22Rv1 (cell line): ENCODE measurements around the gene DTX4.

Experiments used
- H3K27ac ChIP-seq: fragments of 450-650 bp; 2 replicates; pipeline ENCODE4 v1.5.1; 2017
- CTCF ChIP-seq: fragments of 450-650 bp; IDR thresholded peaks from 2 replicates; pipeline ENCODE4 v1.5.1; 2017; ENCODE audit warnings: mild to moderate bottlenecking
- ZFX ChIP-seq: fragments of 450-650 bp; IDR thresholded peaks from 2 replicates; pipeline ENCODE4 v1.6.1; 2017; ENCODE audit warnings: antibody characterized with exemption, borderline replicate concordance

DTX4 gene

DNA sequence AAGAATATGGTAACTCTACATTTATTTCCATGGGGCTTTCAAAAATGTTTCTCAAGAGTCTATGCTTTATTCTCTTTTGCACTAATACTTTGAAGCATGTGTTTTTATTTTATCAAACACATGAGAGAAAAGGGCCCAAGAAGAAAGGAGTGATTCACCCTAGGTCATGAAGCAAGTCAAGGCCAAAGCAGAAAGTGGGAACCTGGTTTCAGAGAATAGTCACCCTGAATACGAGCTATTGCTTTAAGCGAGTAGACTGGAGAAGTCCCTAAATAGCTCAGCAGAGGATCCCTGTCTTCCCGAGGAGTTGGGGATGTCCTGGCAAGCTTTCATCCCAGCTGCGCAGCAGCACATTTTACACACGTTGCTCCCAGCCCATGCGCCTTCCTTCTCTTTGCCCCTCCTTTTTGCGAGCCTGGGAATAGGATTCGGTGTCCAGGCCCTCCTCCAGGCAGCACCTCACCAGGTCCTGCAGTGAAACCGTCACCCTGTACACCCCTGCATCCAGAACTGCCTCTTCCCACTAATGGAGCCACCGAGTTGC, 21.7 kb downstream of the DTX4 start:
- TF ChIP-seq CTCF = no peak
- no peak for TF ChIP-seq ZFX
- H3K27ac ChIP-seq = no peak overlapping the region

- no peak overlapping the region for H3K27ac ChIP-seq
- TF ChIP-seq CTCF (no peak), ZFX (no peak)
Measured at GRCh38 chr11:59195586-59195985, 23.7 kb downstream of the DTX4 start.

DNA sequence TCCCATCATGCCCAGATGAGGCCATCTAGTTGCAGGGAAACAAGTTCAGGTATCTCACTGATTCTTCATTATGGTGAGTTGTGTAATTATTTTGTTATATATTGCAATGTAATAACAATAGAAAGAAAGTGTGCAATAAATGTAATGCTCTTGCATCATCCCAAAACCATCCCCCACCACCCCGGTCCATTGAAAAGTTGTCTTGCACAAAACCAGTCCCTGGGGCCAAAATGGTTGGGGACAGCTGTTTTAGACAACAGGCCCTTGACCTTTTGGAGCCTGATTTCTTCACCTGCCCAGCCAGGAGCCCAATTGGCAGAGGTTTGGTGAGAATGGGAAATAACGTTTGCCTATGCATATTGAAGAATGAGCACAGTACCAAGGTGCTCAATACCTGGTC, 24.8 kb downstream of the DTX4 start:
- no peak overlapping the region for H3K27ac ChIP-seq
- TF ChIP-seq CTCF (no peak), ZFX (no peak)

DNA sequence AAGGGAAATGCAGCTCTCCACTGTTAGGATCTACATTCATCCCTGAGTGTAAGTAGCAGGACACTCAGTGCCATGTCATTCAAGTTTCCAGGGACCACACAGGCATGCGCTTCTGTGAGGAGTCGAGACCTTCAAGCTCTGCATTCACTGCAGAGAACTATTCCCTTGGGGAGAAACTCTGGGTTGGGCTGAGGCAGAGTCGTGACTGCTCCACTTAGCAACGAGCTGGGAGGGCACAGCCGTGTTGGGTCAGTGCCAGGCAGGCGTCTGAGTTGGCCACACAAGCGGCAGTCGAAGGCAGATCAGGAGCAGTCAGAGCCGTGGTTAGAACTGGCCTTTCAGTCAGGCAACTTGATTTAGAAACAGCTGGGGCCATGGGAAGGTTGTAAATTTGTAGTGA, 26.1 kb downstream of the DTX4 start:
- TF ChIP-seq ZFX (no peak), CTCF (no peak)
- no peak overlapping the region for H3K27ac ChIP-seq

GRCh38 chr11:59198726-59199125, 26.8 kb downstream of the DTX4 start:
- no peak for TF ChIP-seq CTCF
- no peak for TF ChIP-seq ZFX
- H3K27ac ChIP-seq = no peak overlapping the region

GRCh38 chr11:59199546-59200422, 27.9 kb downstream of the DTX4 start:
- TF ChIP-seq ZFX (no peak), CTCF (no peak)
- H3K27ac ChIP-seq = no peak overlapping the region

DNA sequence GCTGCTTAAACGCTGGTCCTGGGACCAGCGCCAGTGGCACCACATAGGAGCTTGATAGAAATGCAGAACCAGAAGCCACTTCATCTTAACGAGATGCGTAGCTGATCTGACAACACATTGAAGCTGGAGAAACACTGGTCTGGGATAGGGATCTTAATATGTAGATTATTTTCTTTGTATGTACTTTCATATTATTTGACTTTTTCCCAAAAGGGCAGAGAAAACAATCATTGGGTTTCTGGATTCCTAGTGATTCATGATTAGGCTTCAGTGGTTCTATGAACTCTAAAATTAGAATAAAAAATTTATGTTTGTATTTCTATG, 28.5 kb downstream of the DTX4 start:
- TF ChIP-seq CTCF (no peak), ZFX (no peak)
- no peak overlapping the region for H3K27ac ChIP-seq
